ENCODE results near the gene ZNF410. TPM values are rescaled to one million over a fixed set of nuclear protein-coding genes. Genes with fewer than 3 reads are reported as not detected.
"Not testable (repeated sequence)": the region's sequence is repeated elsewhere in the genome, so short reads cannot be mapped to it uniquely, and the experiment has no call there.

The ZNF410 gene
- total RNA-seq, 1 donor from 2014 or later, result 33.6 TPM

- Histone ChIP-seq H3K9me3 (no peaks in the 10 kb centered on the region), H3K27me3 (no peaks in the 10 kb centered on the region), H3K36me3 (peaks cover 0 to 10% of the 10 kb centered on the region in 2 donors), H3K27ac (no peak overlapping the region), H3K4me3 (no peak overlapping the region), H3K4me1 (no peaks in the 10 kb centered on the region)
- intact Hi-C loops (cut with DNase I), result no loop called here
- no peak for TF ChIP-seq CTCF (IDR thresholded peaks at IDR 0.05)
- no peak for DNase-seq (ENCODE audit: low spot score in 2 of 2)
Measured at GRCh38 chr14:73863209-73863608, 23.4 kb upstream of the ZNF410 start.

- H3K4me1 ChIP-seq, result no peaks in the 10 kb centered on the region
- H3K36me3 ChIP-seq, result peaks cover 0 to 10% of the 10 kb centered on the region in 2 donors
- H3K4me3 ChIP-seq, result no peak overlapping the region
- no peak for TF ChIP-seq CTCF (IDR thresholded peaks at IDR 0.05)
- H3K27ac ChIP-seq, result no peak overlapping the region
- H3K27me3 ChIP-seq, result no peaks in the 10 kb centered on the region
- intact Hi-C loops (cut with DNase I), result no loop called here
- DNase-seq (ENCODE audit: low spot score in 2 of 2), result no peak
- H3K9me3 ChIP-seq, result no peaks in the 10 kb centered on the region
Measured at GRCh38 chr14:73865534-73866113, 21.0 kb upstream of the ZNF410 start.

DNA sequence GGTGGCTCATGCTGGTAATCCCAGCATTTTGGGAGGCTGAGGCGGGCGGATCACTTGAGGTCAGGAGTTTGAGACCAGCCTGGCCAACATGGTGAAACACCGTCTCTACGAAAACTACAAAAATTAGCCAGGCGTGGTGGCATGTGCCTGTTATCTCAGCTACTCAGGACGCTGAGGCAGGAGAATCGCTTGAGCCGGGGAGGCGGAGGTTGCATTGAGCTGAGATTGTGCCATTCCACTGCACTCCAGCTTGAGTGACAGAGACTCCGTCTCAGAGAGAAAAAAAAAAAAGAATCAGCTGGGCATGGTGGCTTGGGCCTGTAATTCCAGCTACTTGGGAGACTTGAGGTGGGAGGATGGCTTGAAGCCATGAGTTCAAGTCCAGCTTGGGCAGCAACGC is 16.9 kb upstream of the ZNF410 start:
- H3K9me3 ChIP-seq; intact Hi-C loops (cut with DNase I); DNase-seq (ENCODE audit: low spot score in 2 of 2); H3K4me3 ChIP-seq; H3K4me1 ChIP-seq; H3K27me3 ChIP-seq; H3K27ac ChIP-seq; H3K36me3 ChIP-seq: not testable (repeated sequence)

DNA sequence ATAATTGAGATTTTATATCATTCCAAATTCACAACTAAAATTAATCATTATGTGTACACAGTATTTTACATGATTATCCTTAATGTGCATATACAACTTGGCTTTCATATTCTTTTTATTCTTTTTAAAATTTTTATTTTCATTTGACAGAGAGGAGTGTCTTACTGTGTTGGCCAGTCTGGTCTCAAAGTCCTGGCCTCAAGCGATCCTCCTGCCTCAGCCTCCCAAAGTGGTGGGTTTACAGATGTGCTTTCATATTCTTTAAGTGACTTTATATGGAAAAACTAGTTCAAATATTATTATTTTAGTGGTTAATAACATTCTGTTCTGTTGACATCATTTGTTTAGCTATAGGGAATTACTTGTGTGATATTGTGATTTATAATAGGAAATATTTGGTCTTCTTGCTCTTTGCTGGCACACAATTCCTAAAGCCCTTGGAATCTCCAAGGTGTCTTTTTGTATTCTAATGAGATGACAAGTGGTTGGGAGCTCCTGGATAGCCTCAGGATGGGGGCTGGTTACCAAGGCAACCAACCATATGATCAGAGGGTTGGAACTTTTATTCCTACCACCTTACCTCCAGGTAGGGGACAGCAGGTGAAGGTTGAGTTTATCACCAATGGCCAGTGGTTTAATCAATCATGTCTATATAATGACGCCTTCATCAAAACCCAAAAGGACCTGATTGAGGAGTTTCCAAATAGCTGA is 16.0 kb upstream of the ZNF410 start:
- no peaks in the 10 kb centered on the region for H3K36me3 ChIP-seq
- H3K4me1 ChIP-seq, result no peaks in the 10 kb centered on the region
- intact Hi-C loops (cut with DNase I), result no loop called here
- H3K27me3 ChIP-seq, result no peaks in the 10 kb centered on the region
- no peaks in the 10 kb centered on the region for H3K9me3 ChIP-seq
- no peak overlapping the region for H3K4me3 ChIP-seq
- no peak for TF ChIP-seq CTCF (IDR thresholded peaks at IDR 0.05)
- H3K27ac ChIP-seq, result no peak overlapping the region
- DNase-seq (ENCODE audit: low spot score in 2 of 2), result no peak

DNA sequence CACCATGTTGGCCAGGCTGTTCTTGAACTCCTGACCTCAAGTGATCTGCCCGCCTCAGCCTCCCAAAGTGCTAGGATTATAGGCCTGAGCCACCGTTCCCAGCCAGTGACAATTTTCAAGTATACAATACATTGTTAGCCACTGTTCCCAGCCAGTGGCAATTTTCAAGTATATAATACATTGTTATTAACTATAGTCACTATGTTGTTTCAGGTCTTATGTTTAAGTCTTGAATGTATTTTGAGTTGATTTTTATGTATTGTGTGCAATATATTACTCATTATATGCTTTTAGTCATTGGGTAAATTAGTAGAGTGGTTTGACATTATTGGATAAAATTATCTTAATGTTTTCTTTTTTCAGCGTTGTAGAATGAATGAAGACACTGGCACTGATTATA is 13.0 kb upstream of the ZNF410 start:
- Histone ChIP-seq H3K4me1 (no peaks in the 10 kb centered on the region), H3K27ac (no peak overlapping the region), H3K4me3 (no peak overlapping the region), H3K27me3 (no peaks in the 10 kb centered on the region), H3K9me3 (no peaks in the 10 kb centered on the region), H3K36me3 (no peaks in the 10 kb centered on the region)
- intact Hi-C loops (cut with DNase I), result no loop called here
- DNase-seq (ENCODE audit: low spot score in 2 of 2), result no peak
- TF ChIP-seq CTCF (IDR thresholded peaks at IDR 0.05), result no peak

DNA sequence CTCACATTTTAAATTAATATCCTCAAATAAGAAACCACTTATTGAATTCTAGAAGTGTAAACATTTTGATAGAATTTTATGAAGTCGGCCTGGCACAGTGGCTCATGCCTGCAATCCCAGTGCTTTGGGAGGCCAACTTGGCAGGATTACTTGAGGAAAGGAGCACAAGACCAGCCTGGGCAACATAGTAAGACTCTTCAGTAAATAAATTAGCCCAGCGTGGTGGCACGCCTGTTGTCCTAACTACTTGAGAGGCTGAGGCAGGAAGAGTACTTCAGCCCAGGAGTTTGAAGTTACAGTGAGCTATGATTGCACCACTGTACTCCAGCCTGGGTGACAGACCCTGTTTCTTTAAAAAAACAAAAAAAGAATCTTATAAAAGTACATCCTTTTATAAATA is 8.9 kb upstream of the ZNF410 start:
- H3K4me3 ChIP-seq, result no peak overlapping the region
- TF ChIP-seq CTCF (IDR thresholded peaks at IDR 0.05), result no peak
- intact Hi-C loops (cut with DNase I), result no loop called here

More for the DNA sequence above, 8.9 kb upstream of the ZNF410 start:
- DNase-seq (ENCODE audit: low spot score in 2 of 2), result no peak
- Histone ChIP-seq H3K9me3 (no peaks in the 10 kb centered on the region), H3K36me3 (no peaks in the 10 kb centered on the region), H3K27ac (no peak overlapping the region), H3K4me1 (no peaks in the 10 kb centered on the region), H3K27me3 (no peaks in the 10 kb centered on the region)
